HEK293 (cell line): Measurements from ENCODE around the gene TRIM24.
A peak's percentile ranks its signal among the peaks of the same experiment; 100 is the strongest.

Source experiments
- BCL6B ChIP-seq: fragments of 450-650 bp; formaldehyde crosslinking; IDR thresholded peaks from 2 replicates; pipeline ENCODE4 v1.5.1; 2017; ENCODE audit warnings: missing biosample characterization, missing genetic modification characterization
- KLF10 ChIP-seq: fragments of 450-650 bp; IDR thresholded peaks from 2 replicates; pipeline ENCODE4 v1.5.1; 2018; ENCODE audit warnings: missing biosample characterization, mild to moderate bottlenecking, missing genetic modification characterization
- PATZ1 ChIP-seq: fragments of 450-650 bp; formaldehyde crosslinking; IDR thresholded peaks from 2 replicates; pipeline ENCODE4 v1.5.1; 2016; ENCODE audit warnings: missing biosample characterization, missing genetic modification characterization
- PRDM1 ChIP-seq: fragments of 450-650 bp; formaldehyde crosslinking; IDR thresholded peaks from 2 replicates; pipeline ENCODE4; 2016; ENCODE audit warnings: missing biosample characterization, missing genetic modification characterization
- PRDM10 ChIP-seq: fragments of 450-650 bp; formaldehyde crosslinking; IDR thresholded peaks from 2 replicates; pipeline ENCODE4 v1.5.1; 2016; ENCODE audit warnings: missing biosample characterization, missing genetic modification characterization
- PRDM4 ChIP-seq: fragments of 450-650 bp; formaldehyde crosslinking; IDR thresholded peaks from 2 replicates; pipeline ENCODE4 v1.5.1; 2017; ENCODE audit warnings: missing biosample characterization, missing genetic modification characterization
- RBAK ChIP-seq: fragments of 450-650 bp; formaldehyde crosslinking; IDR thresholded peaks from 2 replicates; pipeline ENCODE4 v1.5.1; 2016; ENCODE audit warnings: missing biosample characterization, missing genetic modification characterization
- SCRT1 ChIP-seq: fragments of 450-650 bp; formaldehyde crosslinking; IDR thresholded peaks from 2 replicates; pipeline ENCODE4 v1.5.1; 2016; ENCODE audit warnings: missing biosample characterization, missing genetic modification characterization, borderline replicate concordance
- YY1 ChIP-seq: fragments of 450-650 bp; formaldehyde crosslinking; IDR thresholded peaks from 2 replicates; pipeline ENCODE4 v1.5.1; 2018; ENCODE audit warnings: missing biosample characterization, missing genetic modification characterization
- ZFP37 ChIP-seq: fragments of 450-650 bp; formaldehyde crosslinking; IDR thresholded peaks from 2 replicates; pipeline ENCODE4 v1.5.1; 2016; ENCODE audit warnings: missing biosample characterization, missing genetic modification characterization
- ZFP41 ChIP-seq: fragments of 450-650 bp; formaldehyde crosslinking; IDR thresholded peaks from 2 replicates; pipeline ENCODE4 v1.5.1; 2016; ENCODE audit warnings: missing biosample characterization, missing genetic modification characterization, borderline replicate concordance
- ZNF184 ChIP-seq: fragments of 450-650 bp; IDR thresholded peaks from 2 replicates; pipeline ENCODE4 v1.5.1; 2018; ENCODE audit warnings: missing biosample characterization, mild to moderate bottlenecking, missing genetic modification characterization
- ZNF501 ChIP-seq: fragments of 450-650 bp; formaldehyde crosslinking; IDR thresholded peaks from 2 replicates; pipeline ENCODE4 v1.5.1; 2016; ENCODE audit warnings: missing biosample characterization, missing genetic modification characterization
- ZNF518A ChIP-seq: fragments of 450-650 bp; formaldehyde crosslinking; conservative IDR thresholded peaks from 2 replicates; pipeline ENCODE4 v1.5.1; 2016; ENCODE audit warnings: low read depth, missing biosample characterization, missing genetic modification characterization
- ZNF544 ChIP-seq: fragments of 450-650 bp; formaldehyde crosslinking; IDR thresholded peaks from 2 replicates; pipeline ENCODE4 v1.5.0; 2017; ENCODE audit warnings: missing biosample characterization, missing genetic modification characterization
- ZNF548 ChIP-seq: fragments of 450-650 bp; formaldehyde crosslinking; IDR thresholded peaks from 2 replicates; pipeline ENCODE4 v1.5.1; 2016; ENCODE audit warnings: missing biosample characterization, missing genetic modification characterization
- ZNF621 ChIP-seq: fragments of 450-650 bp; formaldehyde crosslinking; IDR thresholded peaks from 2 replicates; pipeline ENCODE4 v1.5.1; 2017; ENCODE audit warnings: missing biosample characterization, missing genetic modification characterization
- ZNF629 ChIP-seq: fragments of 450-650 bp; formaldehyde crosslinking; IDR thresholded peaks from 2 replicates; pipeline ENCODE4 v1.5.1; 2017; ENCODE audit warnings: missing biosample characterization, missing genetic modification characterization
- ZNF645 ChIP-seq: fragments of 450-650 bp; formaldehyde crosslinking; IDR thresholded peaks from 2 replicates; pipeline ENCODE4; 2016; ENCODE audit warnings: missing biosample characterization, missing genetic modification characterization
- ZNF660 ChIP-seq: fragments of 450-650 bp; IDR thresholded peaks from 2 replicates; pipeline ENCODE4 v1.5.1; 2018; ENCODE audit warnings: missing biosample characterization, mild to moderate bottlenecking, missing genetic modification characterization
- ZNF670 ChIP-seq: fragments of 450-650 bp; formaldehyde crosslinking; IDR thresholded peaks from 2 replicates; pipeline ENCODE4 v1.5.1; 2016; ENCODE audit warnings: missing biosample characterization, missing genetic modification characterization, low read depth
- ZNF792 ChIP-seq: fragments of 450-650 bp; formaldehyde crosslinking; IDR thresholded peaks from 2 replicates; pipeline ENCODE4 v1.5.1; 2016; ENCODE audit warnings: missing biosample characterization, missing genetic modification characterization
- ZSCAN23 ChIP-seq: fragments of 450-650 bp; formaldehyde crosslinking; IDR thresholded peaks from 2 replicates; pipeline ENCODE4 v1.5.1; 2016; ENCODE audit warnings: missing biosample characterization, missing genetic modification characterization

TRIM24 gene

GRCh38 chr7:138460649-138461607 is 869 bp downstream of the TRIM24 start (continued):
- peak; percentile 45; the same call in 1 of the 2 replicates for TF ChIP-seq PRDM10 (tag by site-specific recombination)
- no peak for TF ChIP-seq ZFP41 (tag by site-specific recombination)
- no peak for TF ChIP-seq BCL6B (tag by site-specific recombination)
- no peak for TF ChIP-seq ZNF792 (tag by site-specific recombination)
- TF ChIP-seq ZNF518A (tag by site-specific recombination): no peak
- TF ChIP-seq ZNF184: no peak
- TF ChIP-seq ZSCAN23: no peak
- TF ChIP-seq ZNF670 (tag by site-specific recombination): no peak
- TF ChIP-seq ZNF629: 0 out of 2 replicates have a peak, but pooled peaks have one; percentile 17
- no peak for TF ChIP-seq SCRT1 (tag by site-specific recombination)
- no peak for TF ChIP-seq ZNF544
- TF ChIP-seq PRDM4: no peak
- no peak for TF ChIP-seq ZNF621 (tag by site-specific recombination)
- peak; percentile 19; the same call in 1 of the 2 replicates for TF ChIP-seq ZFP37 (tag by site-specific recombination)
- TF ChIP-seq PATZ1: no peak
- no peak for TF ChIP-seq RBAK (tag by site-specific recombination)
- TF ChIP-seq ZNF645 (tag by site-specific recombination): no peak
- TF ChIP-seq ZNF660 (tag by site-specific recombination): no peak
- TF ChIP-seq ZNF548 (tag by site-specific recombination): no peak
- TF ChIP-seq ZNF501 (tag by site-specific recombination): peak; percentile 39; the same call in 1 of the 2 replicates
- TF ChIP-seq KLF10 (tag by site-specific recombination): no peak; the same call in 1 of the 2 replicates
- TF ChIP-seq YY1: no peak; the same call in 1 of the 2 replicates
- TF ChIP-seq PRDM1 (tag by site-specific recombination): peak; percentile 64
